ENCODE results near the gene CACNG6. TPM values are rescaled to one million over a fixed set of nuclear protein-coding genes. Genes with fewer than 3 reads are reported as not detected.

CACNG6 gene
- total and polyA plus RNA-seq, 2 donors (not counting 1 experiment from before 2014, with no cell fraction given), result under 0.01 TPM; not detected in 1

- Histone ChIP-seq H2AFZ (ENCODE audit: low read length) (no peak overlapping the region), H3K4me3 (replicated peaks in 1 of 4; ENCODE audit: control extremely low read depth in 1 of 4, insufficient read depth in 1 of 4, low read depth in 3 of 4, low read length in 4 of 4) (no peak overlapping the region), H3K27me3 (ENCODE audit: control insufficient read depth, insufficient read depth, low read length) (no peaks in the 10 kb centered on the region), H3K27ac (ENCODE audit: insufficient read depth, low read length) (no peak overlapping the region), H4K20me1 (ENCODE audit: control insufficient read depth, extremely low read depth, insufficient read depth, low read length) (no peaks in the 10 kb centered on the region), H3K79me2 (ENCODE audit: control insufficient read depth, insufficient read depth, low read length) (no peaks in the 10 kb centered on the region), H3K9ac (ENCODE audit: insufficient read depth, low read length) (no peak overlapping the region), H3K36me3 (ENCODE audit: control insufficient read depth, insufficient read depth, low read length) (no peaks in the 10 kb centered on the region), H3K4me2 (ENCODE audit: extremely low read depth, insufficient read depth, low read length) (no peak overlapping the region), H3K9me3 (ENCODE audit: control insufficient read depth, insufficient read depth, low read depth, low read length) (no peaks in the 10 kb centered on the region), H3K4me1 (ENCODE audit: control insufficient read depth, extremely low read depth, insufficient read depth, low read length) (no peaks in the 10 kb centered on the region)
- no peak for DNase-seq (ENCODE audit: low read depth in 2 of 2)
- TF ChIP-seq CTCF (conservative IDR thresholded peaks at IDR 0.05 in 1 of 2, IDR thresholded peaks at IDR 0.05 in 1 of 2; ENCODE audit: low read depth in 1 of 2, low read length in 2 of 2) (no peak), EZH2 (IDR thresholded peaks at IDR 0.05; ENCODE audit: low read length, missing control alignments) (no peak)
Measured at GRCh38 chr19:54041969-54042606, 50.7 kb downstream of the CACNG6 start.

GRCh38 chr19:54042989-54043388, 51.6 kb downstream of the CACNG6 start:
- Histone ChIP-seq H3K4me3 (replicated peaks in 1 of 4; ENCODE audit: control extremely low read depth in 1 of 4, insufficient read depth in 1 of 4, low read depth in 3 of 4, low read length in 4 of 4) (no peak overlapping the region), H4K20me1 (ENCODE audit: control insufficient read depth, extremely low read depth, insufficient read depth, low read length) (no peaks in the 10 kb centered on the region), H3K4me2 (ENCODE audit: extremely low read depth, insufficient read depth, low read length) (no peak overlapping the region), H2AFZ (ENCODE audit: low read length) (no peak overlapping the region), H3K36me3 (ENCODE audit: control insufficient read depth, insufficient read depth, low read length) (no peaks in the 10 kb centered on the region), H3K27ac (ENCODE audit: insufficient read depth, low read length) (no peak overlapping the region), H3K79me2 (ENCODE audit: control insufficient read depth, insufficient read depth, low read length) (no peaks in the 10 kb centered on the region), H3K27me3 (ENCODE audit: control insufficient read depth, insufficient read depth, low read length) (no peaks in the 10 kb centered on the region), H3K4me1 (ENCODE audit: control insufficient read depth, extremely low read depth, insufficient read depth, low read length) (no peaks in the 10 kb centered on the region), H3K9ac (ENCODE audit: insufficient read depth, low read length) (no peak overlapping the region), H3K9me3 (ENCODE audit: control insufficient read depth, insufficient read depth, low read depth, low read length) (no peaks in the 10 kb centered on the region)
- DNase-seq (ENCODE audit: low read depth in 2 of 2), result no peak
- TF ChIP-seq EZH2 (IDR thresholded peaks at IDR 0.05; ENCODE audit: low read length, missing control alignments) (no peak), CTCF (conservative IDR thresholded peaks at IDR 0.05 in 1 of 2, IDR thresholded peaks at IDR 0.05 in 1 of 2; ENCODE audit: low read depth in 1 of 2, low read length in 2 of 2) (no peak)

DNA sequence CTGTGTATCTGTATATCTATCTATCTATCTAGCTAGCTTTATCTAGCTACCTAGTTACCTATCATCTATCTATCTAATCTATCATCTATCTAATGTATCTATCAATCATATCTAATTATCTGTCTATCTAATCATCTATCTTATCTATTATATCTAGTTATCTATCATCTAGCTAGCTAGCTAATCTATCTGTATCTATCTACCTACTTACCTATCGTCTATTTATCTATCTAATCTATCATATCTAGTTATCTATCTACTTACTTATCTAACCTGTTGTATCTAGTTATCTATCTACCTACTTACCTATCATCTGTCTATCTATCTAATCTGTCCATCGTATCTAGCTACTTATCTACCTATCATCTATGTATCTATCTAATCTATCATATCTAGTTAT, 54.3 kb downstream of the CACNG6 start:
- Histone ChIP-seq H3K36me3 (ENCODE audit: control insufficient read depth, insufficient read depth, low read length) (no peaks in the 10 kb centered on the region), H3K4me3 (replicated peaks in 1 of 4; ENCODE audit: control extremely low read depth in 1 of 4, insufficient read depth in 1 of 4, low read depth in 3 of 4, low read length in 4 of 4) (no peak overlapping the region)
- TF ChIP-seq EZH2 (IDR thresholded peaks at IDR 0.05; ENCODE audit: low read length, missing control alignments) (no peak), CTCF (conservative IDR thresholded peaks at IDR 0.05 in 1 of 2, IDR thresholded peaks at IDR 0.05 in 1 of 2; ENCODE audit: low read depth in 1 of 2, low read length in 2 of 2) (no peak)

More for the DNA sequence above, 54.3 kb downstream of the CACNG6 start:
- Histone ChIP-seq H2AFZ (ENCODE audit: low read length) (no peak overlapping the region), H3K9ac (ENCODE audit: insufficient read depth, low read length) (no peak overlapping the region), H3K9me3 (ENCODE audit: control insufficient read depth, insufficient read depth, low read depth, low read length) (no peaks in the 10 kb centered on the region), H3K27ac (ENCODE audit: insufficient read depth, low read length) (no peak overlapping the region), H3K4me1 (ENCODE audit: control insufficient read depth, extremely low read depth, insufficient read depth, low read length) (no peaks in the 10 kb centered on the region), H3K27me3 (ENCODE audit: control insufficient read depth, insufficient read depth, low read length) (no peaks in the 10 kb centered on the region), H4K20me1 (ENCODE audit: control insufficient read depth, extremely low read depth, insufficient read depth, low read length) (no peaks in the 10 kb centered on the region), H3K4me2 (ENCODE audit: extremely low read depth, insufficient read depth, low read length) (no peak overlapping the region), H3K79me2 (ENCODE audit: control insufficient read depth, insufficient read depth, low read length) (no peaks in the 10 kb centered on the region)
- no peak for DNase-seq (ENCODE audit: low read depth in 2 of 2)
